Frontal cortex (tissue), 4 donors: ENCODE results near the gene OSBPL10. TPM values are rescaled to one million over a fixed set of nuclear protein-coding genes. Genes with fewer than 3 reads are reported as not detected.
A peak's percentile ranks its signal among the peaks of the same experiment; 100 is the strongest.
"Not testable (repeated sequence)": the region's sequence is repeated elsewhere in the genome, so short reads cannot be mapped to it uniquely, and the experiment has no call there.

Source experiments
- DNase-seq, 2 donors: peaks; one replicate each; pipeline ENCODE4 v3.0.0; 2012; ENCODE audit warnings: low spot score in 2 of 2
- FAIRE-seq: peaks from 2 replicates; lab custom pipeline; 2012; peaks lifted over from hg19 to GRCh38; lab: Jason Lieb, UNC
- total RNA-seq: library from RNA; depleted of rRNA; stranded (reverse); fragments of >200 nt; gene quantifications from one replicate; pipeline ENCODE4 v1.2.3, GENCODE V29; 2014
- donor health status: control.
- donor health status: control.
- donor health status: control.

OSBPL10 gene
- total RNA-seq, 1 donor from 2014 or later = 9.0 TPM

DNA sequence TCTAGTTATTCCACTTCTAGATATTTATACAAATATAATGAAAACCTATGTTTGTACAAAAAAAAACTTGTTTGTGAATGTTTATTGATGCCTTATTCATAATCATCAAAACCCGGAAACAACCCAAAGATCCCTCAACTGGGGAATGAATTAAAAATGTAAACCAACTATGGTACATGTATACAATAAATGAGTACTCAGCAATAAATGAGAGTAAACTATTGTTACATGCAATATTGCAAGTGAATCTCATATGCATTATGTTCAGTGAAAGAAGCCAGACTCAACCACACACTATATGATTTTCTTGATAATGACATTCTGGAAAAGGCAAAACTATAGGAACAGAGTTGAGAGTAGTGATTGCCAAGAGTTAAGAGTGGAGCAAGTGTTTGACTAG is 12.8 kb upstream of the OSBPL10 start:
- FAIRE-seq (no peak), DNase-seq (no peak)

DNA sequence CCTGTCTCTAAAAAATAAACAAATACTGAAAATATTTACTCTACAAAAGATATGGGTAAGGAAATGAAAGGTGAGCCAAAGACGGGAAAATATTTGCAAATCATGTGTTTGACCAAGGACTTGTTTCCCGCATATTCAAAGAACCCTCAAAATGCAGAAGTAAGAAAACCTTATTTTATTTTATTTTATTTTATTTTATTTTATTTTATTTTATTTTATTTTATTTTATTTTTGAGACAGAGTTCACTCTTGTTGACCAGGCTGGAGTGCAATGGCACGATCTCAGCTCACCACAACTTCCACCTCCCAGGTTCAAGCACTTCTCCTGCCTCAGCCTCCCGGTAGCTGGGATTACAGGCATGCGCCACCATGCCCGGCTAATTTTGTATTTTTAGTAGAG is 11.9 kb upstream of the OSBPL10 start:
- not testable (repeated sequence) for DNase-seq, FAIRE-seq

- no peak for DNase-seq
- no peak for FAIRE-seq
Observed at GRCh38 chr3:31988271-31988670, 7.2 kb upstream of the OSBPL10 start.

- FAIRE-seq = no peak
- no peak for DNase-seq
Observed at GRCh38 chr3:31985831-31986230, 4.8 kb upstream of the OSBPL10 start.

- FAIRE-seq = no peak
- DNase-seq = no peak
Observed at GRCh38 chr3:31984321-31984720, 3.3 kb upstream of the OSBPL10 start.

DNA sequence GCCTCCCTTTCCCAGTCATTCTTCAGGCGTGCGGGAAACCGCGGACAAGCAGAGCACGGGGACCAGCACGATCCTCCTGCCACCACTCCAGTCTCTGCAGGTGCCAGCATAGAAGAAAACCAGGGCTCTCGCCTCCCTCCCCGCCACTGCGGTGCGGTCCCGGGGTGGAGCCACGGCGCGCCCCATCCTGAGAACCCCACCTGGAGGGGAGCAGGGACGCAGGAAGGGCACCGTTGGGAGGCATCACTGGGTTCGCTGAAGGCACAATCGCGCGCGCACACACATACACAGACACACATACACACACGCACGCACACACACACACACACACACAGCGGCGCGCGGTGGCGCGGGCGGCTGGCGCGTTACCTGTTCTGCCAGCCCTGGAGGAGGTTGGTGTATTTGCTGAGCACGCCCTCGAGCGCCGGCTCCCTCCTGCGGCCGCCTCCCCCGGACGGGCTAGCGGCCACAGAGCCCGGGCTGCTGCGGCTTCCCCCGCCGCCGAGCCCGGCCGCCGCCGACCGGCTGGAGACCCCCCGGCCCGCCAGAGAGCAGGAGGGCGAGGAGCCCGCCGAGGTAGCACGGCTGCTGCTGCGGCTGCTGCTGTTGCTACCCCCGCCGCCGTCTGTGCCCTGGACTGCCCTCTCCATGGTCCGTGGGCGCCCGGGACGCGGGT is 394 bp downstream of the OSBPL10 start:
- FAIRE-seq (no peak), DNase-seq (peak; percentile 8 to 37)

- no peak for DNase-seq
- no peak for FAIRE-seq
Observed at GRCh38 chr3:31979001-31979697, 1.9 kb downstream of the OSBPL10 start.

DNA sequence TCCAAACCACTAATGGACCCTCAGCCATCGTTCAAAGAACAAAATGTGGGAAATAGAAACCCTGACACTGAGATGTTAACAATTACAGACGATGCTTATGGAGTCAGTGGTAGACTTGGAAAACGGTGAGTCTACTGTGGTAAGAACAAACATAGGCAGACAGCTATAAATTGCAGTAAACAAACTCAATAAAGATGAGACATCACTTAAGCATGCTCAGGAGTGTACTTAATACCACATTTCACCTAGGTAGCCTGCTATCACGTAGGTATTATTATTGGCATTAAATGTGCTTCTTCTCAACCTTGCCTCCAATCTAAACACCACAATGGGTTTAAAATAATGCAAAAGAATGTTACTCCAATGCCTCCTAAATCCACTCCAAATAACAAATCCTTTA is 2.5 kb downstream of the OSBPL10 start:
- FAIRE-seq (no peak), DNase-seq (no peak)

GRCh38 chr3:31977736-31978135 is 3.3 kb downstream of the OSBPL10 start:
- DNase-seq (no peak), FAIRE-seq (no peak)

DNA sequence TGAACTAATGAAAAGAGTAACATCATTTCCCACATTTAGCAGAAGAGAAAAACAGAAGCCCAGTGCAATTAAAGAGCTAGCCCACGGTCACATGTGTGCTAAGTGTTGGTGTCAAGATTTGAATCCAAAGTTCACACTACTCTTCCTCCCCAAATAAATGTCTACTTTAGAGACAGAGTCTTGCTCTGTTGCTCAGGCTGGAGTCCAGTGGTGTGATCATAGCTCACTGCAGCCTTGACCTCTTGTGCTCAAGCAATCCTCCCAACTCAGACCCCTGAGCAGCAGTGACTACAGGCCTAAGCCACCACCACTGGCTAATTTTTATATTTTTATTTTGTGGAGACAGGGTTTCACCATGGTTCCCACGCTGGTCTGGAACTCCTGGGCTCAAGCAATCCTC is 4.8 kb downstream of the OSBPL10 start:
- FAIRE-seq (no peak), DNase-seq (no peak)

DNA sequence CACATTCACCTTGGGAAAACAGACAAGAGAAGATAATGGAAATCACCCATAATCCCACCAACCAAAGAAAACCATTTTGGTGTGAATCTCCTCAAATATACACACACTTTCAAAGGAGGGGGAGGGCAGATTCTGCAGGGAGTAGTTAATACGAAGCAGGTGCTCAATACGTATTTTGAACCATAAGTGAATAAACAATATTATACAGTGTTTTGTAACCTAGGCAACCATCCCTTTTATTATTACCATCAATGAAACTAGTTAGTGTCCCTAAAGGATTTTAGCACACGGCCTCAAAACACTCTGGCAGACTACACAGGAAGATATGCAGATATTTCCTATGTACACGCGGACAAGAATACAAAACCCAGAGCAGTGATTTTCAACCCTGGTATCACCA is 6.1 kb downstream of the OSBPL10 start:
- FAIRE-seq = no peak
- no peak for DNase-seq

DNA sequence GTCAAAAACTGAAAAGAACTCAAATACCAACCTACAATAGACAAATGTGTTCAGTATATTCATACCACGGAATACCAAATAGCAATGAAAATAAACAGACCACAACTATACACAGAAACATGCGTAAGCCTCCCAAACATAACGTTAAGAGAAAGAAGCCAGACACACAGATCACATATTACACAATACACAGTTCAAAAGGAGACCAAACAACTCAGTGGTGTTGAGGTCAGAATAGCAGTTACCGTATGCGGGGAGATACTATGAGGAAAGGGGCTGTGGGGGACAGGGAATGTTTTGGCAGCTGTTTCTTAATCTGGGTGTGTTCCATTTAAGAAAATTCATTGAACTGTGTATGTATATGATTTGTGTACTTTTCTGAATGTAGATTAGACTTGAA is 6.6 kb downstream of the OSBPL10 start:
- no peak for FAIRE-seq
- no peak for DNase-seq

GRCh38 chr3:31973837-31974236 is 7.2 kb downstream of the OSBPL10 start:
- no peak for DNase-seq
- FAIRE-seq = no peak

DNA sequence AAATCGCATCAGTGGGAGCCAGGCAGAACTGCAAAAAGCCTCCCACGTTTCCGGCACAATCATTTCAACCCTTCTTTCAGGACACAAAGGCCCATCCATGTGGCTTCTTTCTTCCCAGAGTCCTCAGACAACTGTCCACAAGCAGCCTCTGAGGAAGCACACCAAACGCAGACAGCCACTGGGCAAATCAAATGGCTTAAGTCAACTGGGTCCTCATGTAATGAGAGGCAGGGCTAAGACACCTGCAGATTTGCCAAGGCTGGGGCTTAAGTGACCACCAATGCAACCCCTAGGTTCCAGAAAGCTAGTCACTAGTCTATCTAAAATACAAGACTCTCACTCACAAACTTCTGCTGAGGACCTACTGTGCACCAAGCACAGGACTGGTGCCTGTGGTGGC is 8.0 kb downstream of the OSBPL10 start:
- FAIRE-seq (no peak), DNase-seq (no peak)

DNA sequence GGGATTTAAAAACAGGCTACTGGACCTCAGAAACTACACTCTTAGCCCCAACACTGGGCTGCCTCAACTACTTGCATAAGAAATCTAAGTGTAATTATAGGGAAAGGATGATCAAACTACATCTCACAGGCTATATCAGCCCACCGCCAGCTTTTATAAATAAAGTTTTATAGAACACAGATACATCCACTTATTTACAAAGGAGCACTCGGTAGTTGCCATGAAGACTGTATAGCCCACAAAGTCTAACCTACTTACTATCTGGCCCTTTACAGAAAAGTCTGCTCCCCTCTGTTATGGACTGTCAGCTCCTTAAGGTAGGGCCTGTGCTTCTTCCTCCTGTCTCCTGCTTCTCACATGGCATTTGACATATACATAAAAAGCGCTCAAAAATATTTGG is 9.5 kb downstream of the OSBPL10 start:
- FAIRE-seq = no peak

GRCh38 chr3:31968927-31969418 is 12.1 kb downstream of the OSBPL10 start:
- FAIRE-seq (no peak), DNase-seq (no peak)

More for the DNA sequence above, 9.5 kb downstream of the OSBPL10 start:
- DNase-seq = no peak

DNA sequence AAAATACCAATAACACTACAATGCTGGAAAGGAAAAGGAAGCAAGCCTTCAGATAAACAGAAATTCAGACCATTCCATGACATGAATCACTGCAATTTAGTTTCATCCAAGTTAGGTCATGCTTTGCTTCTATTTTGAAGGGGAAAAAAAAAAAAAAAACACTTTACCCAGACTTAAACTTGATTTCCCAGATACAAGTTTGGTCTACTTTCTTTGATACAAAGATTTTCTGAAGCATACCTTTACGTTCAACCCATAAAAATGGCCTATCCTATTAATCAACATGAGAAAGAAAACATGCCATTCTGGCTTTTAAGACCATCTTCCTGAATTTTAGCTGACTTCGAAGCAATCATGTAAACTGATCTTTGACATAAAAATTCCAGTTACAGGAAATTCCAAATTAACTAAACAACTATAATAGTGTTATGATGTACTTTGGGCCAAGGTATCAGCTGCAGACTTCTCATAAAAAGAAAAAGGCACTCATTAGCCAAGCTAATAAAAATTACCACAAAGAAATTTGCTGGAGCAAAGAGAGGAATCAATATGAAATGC is 12.6 kb downstream of the OSBPL10 start:
- no peak for FAIRE-seq

GRCh38 chr3:31967592-31967991 is 13.5 kb downstream of the OSBPL10 start:
- no peak for DNase-seq
- FAIRE-seq = no peak

More for the DNA sequence above, 12.6 kb downstream of the OSBPL10 start:
- no peak for DNase-seq

DNA sequence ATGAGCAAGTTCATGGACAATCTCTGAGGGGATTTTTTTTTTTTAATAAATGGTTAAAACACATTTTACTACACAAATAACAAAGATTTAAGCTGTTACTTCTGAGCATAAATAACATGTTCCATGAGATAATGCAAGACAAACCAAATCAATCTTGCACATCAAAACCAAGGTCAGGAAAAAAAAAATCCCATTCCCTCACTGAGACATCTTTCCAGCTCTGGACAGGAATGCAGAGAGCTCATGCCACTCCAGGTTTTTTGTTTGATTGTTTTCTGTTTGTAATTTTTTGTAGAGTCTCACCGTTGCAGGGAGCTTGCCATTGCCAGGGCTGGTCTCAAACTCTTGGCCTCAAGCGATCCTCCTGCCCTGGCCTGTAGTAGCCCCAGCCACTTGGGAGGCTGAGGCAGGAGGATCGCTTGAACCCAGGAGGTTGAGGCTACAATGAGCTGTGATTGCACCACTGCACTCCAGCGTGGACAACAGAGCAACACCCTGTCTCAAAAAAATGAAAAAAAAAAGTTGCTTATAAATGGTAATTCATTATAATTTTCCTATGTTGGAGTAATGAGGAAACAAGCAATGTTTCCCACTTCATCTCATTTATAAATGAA is 14.0 kb downstream of the OSBPL10 start:
- no peak for DNase-seq
- FAIRE-seq = no peak

DNA sequence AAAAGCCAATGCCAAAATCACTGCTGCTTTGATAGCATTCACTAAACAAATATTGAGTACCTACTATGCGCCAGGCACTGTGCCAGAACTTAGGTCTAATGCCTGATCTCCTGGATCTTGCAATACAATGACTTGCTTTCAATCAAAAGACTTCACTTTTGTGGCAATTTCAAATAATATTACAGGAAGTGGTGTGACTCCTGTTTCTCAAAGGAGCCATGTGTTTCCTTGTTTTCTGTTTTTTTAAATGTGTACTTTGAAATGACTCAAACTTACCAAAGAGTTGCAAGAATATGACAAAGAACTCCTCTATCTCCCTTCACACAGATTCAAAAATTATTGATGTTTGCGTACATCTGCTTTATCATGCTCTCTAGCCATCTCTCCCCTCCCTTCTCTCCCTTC is 18.3 kb downstream of the OSBPL10 start:
- FAIRE-seq = no peak
- no peak for DNase-seq
